HG03159 (cell line): ENCODE measurements around the gene LHX2.

ENCODE experiments used
- ATAC-seq: cut with Tn5 transposase; IDR thresholded peaks from one replicate; pipeline ENCODE4 v1.9.1; 2021; ENCODE audit warnings: mild to moderate bottlenecking, moderate library complexity; ENCODE audit not compliant: unreplicated experiment

The LHX2 gene

GRCh38 chr9:124052401-124052800 is 40.8 kb downstream of the LHX2 start:
- ATAC-seq, result no peak

DNA sequence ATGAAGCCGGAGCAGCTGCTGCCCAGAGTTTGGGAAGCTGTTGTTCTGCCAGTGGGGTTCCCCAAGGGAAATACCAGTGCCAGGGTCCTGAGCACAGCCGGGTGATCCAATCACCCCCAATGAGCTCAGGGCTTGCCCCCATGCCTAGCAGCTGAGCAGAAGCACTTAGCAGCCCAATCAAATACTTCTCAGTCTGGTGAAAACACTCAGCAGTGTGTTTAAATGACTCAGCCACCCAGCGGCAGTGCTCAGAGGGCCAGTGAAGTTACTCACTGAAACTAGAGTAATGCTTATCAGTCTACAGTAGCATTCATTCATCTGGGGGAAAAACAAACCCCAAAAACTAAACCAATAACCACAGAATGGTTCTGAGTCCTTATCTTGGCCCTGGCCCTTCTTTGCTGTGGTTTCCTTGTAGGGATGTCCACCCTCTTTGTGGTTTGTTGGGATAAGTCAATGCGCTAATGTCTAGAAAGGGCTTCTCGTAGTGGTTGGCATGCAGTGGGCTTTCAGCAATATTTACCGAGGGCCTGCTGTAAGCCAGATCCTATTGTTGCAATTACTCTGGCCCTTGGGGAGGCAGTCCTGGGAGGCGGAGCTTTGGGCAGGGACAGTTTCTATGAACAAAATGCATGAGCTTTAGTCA is 43.1 kb downstream of the LHX2 start:
- ATAC-seq, result peak; percentile 92

DNA sequence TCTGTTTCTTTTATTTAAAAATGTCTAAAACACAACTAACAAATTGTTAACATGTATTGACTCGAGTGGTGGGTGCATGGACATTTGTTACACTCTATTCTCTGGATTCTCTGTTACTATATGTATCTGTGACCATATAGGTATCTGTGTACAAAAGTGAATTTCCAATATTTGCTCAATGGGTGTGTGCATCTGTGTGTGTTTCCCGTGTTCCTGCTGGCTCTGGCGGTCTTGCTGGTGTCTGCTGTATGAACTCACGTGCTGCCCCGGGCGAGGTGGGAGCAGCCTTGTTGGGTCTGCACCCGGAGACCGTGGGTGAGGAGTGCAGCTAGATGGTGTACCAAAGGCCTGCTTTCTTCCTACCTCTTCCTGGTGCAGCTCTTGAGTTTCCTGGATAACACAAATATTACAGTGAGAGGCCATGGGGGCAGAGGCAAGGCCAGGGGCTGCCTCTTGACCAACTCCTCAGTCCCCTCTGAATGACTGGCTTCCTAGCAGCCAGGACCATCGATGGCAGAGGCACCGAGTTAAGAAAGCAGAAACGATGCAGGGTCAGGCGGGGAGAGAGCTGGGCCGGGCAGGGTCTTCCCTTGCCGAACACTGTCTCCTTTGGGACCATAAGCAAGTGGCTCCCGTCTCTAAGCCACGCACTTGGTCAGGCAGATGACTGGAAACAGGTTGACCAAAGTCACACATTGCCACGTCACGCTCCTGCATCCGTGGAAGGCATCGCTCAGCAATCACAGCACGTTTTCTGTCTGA is 49.5 kb downstream of the LHX2 start:
- no peak for ATAC-seq

GRCh38 chr9:124062172-124062571 is 50.6 kb downstream of the LHX2 start:
- ATAC-seq, result no peak

- no peak for ATAC-seq
Observed at GRCh38 chr9:124066783-124067577, 55.4 kb downstream of the LHX2 start.

GRCh38 chr9:124068251-124068650 is 56.7 kb downstream of the LHX2 start:
- no peak for ATAC-seq

DNA sequence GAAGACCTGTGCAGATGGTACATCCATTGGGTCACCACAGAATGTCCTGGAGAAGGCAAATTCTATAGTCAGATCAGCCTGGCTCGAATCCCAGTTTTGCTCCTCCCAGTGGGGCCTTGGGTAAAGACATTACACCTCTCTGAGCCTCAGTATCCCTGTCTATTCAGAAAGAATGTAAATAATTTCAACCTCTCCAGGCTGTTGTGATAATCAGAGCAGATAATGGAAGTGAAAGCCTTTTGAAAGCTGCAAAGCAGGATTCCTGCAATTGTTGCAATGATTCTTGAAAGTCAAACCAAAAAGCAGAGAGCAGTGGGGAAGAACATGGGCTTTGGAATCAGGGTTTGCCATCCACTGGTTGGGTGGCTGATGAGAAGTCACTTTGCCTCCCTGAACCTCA is 63.2 kb downstream of the LHX2 start:
- no peak for ATAC-seq

DNA sequence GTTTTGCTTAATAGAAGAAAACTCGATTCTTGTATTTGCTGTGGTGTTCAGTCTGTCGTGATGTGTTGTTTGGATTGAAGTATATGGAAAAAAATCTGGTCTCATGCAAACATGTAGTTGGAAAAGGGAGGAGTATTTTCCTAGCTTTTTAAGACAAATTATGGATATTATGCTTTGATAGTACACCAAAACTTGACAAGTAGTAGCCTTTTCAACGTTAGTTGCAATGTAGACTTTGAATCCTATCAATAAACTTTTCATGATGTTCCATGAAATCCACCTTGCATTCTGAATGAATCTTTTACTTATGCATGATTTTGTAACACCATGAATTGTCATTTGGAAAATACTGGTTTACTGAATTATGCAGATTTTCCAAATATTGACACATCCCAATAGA is 64.2 kb downstream of the LHX2 start:
- no peak for ATAC-seq

GRCh38 chr9:124077915-124078572 is 66.5 kb downstream of the LHX2 start:
- no peak for ATAC-seq

DNA sequence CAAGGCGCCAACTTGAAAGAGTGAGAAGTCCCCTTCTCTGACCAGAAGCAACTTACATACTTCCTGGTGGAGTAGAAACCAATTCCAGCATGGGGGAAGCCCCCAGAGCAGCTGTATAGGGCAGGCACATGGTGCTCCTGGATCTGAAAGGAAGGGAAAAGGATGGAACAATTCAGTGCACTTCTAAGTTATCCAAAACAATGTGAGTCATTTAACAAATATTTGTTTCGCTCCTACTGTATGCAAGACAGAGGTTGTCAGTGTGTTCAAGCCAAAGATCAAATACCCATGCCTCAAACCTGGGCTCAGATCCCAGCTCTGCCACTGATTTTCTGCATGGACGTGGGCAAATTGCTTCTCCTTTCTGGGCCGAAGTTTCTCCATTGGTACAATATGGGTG is 67.1 kb downstream of the LHX2 start:
- ATAC-seq, result no peak

DNA sequence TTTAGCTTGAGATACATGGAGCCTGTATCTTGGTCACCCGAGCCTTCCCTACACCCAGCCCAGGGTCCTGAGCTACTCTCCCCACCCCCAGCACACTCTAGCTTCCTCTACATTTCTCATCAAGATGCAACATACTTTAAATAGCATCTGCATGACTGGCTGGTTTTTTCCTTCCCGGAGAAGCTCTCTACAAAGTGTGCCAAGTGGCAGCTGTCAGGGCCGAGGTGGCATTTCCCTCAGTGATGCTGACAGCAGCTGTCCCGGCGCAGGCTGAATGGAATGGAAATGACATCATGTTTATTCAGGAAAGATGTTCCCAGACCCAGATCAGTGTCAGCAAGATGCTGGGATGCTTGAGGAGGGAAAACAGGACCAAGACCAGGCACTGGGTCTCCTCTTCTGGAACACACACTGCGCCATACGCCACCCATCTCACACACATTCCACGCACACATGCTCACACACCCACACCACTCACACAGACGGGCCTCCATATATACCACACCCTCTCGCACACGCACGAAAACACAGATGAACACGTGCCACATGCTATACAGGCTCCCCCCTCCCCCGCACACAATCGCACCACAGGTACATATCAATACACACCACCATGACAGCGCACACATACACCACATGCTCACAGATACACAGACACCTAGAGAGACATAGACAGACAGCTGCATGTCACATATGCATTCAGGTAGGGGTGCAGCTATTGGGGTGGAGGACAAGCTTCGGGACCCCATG is 67.8 kb downstream of the LHX2 start:
- ATAC-seq, result no peak

GRCh38 chr9:124082622-124083021 is 71.1 kb downstream of the LHX2 start:
- ATAC-seq, result no peak
